DMS153 treated with DMSO at 0.1 percent for 48 hours (cell line): Measurements from ENCODE around the gene ZNF584.

Experiments
- DNase-seq: peaks from one replicate; lab custom pipeline; 2025; ENCODE audit not compliant: unreplicated experiment; lab: John Stamatoyannopoulos, UW

The ZNF584 gene

DNA sequence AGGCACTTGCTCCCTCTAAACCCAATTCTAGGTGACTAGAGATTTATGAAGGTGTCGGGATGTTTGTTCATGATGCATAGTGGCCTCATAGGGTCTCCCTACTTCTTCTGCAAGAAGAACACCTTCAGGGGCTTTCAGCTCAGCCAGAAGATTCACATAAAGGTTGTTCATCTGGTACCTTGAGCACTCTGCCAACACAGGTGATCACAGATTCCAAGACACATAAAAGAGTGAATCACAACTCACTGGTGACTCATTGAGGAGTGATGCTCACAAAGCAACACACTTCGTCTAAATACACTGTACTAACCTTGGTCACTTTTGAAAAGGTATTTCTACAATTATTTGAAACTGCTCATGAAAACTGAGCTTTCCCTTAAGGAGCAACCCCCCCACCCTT is 51.6 kb downstream of the ZNF584 start:
- no peak for DNase-seq

DNA sequence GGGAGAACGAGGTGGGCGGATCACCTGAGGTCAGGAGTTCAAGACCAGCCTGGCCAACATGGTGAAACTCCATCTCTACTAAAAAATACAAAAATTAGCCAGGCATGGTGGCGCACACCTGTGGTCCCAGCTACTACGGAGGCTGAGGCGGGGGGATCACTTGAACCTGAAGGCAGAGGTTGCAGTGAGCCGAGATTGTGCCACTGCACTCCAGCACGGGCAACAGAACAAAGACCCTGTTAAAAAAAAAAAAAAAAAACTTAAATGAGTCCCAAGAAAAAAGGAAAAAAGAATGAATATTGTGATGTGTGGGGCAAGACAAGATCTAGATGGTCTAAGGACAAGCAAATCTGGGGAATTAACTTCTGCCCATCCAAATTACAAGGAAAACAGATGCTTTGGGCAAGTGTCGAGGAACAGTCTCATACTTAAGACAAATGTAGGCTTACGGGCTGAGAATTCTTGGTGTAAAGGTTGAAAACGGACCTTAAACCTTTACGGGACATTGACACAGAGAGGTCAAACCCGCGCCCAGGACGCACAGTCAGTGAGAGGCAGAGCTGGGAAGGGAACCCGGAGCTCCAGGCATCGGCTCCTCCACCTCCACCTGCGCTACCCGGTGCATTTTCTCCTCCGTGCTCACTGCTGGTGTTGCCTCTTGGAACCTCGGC is 57.8 kb downstream of the ZNF584 start:
- DNase-seq, result no peak

DNA sequence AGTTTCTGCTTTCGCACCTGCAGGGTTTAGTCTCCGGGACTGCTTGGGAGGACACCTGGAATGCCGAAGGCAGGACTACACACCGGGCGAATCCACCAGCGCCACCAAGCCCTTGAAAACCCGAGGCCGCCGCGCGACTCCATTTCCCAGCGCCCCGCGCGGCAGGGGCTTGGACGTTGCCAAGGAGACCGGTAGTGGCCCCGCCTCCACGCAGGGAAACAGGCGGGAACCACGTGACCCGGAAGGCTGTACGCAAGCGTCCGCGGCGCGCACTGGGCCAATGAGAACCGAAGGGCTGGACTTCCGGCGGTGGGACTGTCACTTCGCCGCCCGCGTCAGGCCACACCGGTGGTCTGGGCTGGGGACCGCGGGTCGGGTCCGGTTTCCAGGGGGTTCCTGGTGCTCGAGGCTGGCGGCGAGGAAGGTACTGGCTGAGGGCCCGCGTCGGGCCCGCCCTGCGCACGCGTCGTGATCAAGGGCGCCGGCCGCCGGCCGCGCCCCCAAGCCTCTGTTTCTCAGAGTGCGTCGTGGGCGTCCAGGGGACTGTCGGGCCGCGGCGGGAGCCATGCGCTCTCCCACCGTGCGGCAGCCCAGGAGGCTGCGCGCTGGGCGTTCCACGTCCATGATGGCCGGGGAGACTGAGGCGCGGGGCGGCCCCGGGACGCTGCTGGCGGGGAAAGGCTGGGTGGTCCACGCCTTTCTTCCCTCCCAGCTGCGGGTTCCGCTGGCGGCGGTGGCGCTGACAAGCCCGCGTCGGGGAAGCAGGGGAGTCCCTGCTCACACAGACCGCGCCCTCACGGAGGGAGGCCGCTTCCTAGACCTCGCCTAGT is 58.5 kb downstream of the ZNF584 start, which contains the start of gene ZNF324:
Gene ZNF324, plus strand, starts transcription at position 321 of the 830 bp plus-strand sequence. CDS start 2,106 bp downstream, outside the sequence.
- DNase-seq, result peak; percentile 96
